Measurements from ENCODE around the gene SPSB1. TPM values are rescaled to one million over a fixed set of nuclear protein-coding genes. Genes with fewer than 3 reads are reported as not detected.

Gene SPSB1
- total RNA-seq, 1 experiment from 2014 or later, result 2.9 TPM

GRCh38 chr1:9281071-9281827 lies 11.4 kb upstream of the SPSB1 start:
- Histone ChIP-seq H2BK5ac (ENCODE audit: insufficient read length, low read length) (no peak overlapping the region), H4K20me1 (ENCODE audit: control insufficient read depth, insufficient read depth, insufficient read length) (no peaks in the 10 kb centered on the region), H4K91ac (ENCODE audit: insufficient read length, low read depth, low read length) (no peak overlapping the region), H3K79me2 (ENCODE audit: insufficient read depth, low read length) (no peaks in the 10 kb centered on the region), H2BK20ac (ENCODE audit: low read depth, low read length, poor library complexity, severe bottlenecking) (no peak overlapping the region), H2BK120ac (ENCODE audit: low read depth, low read length, poor library complexity, severe bottlenecking) (no peak overlapping the region), H4K5ac (ENCODE audit: insufficient read length, low read depth, low read length) (no peak overlapping the region), H4K8ac (replicated peaks; ENCODE audit: insufficient read length, low read depth, low read length) (no peak overlapping the region), H2AFZ (ENCODE audit: low read length) (no peak overlapping the region), H3T11ph (ENCODE audit: low read length) (no peak overlapping the region), H3K9me3 (ENCODE audit: control insufficient read depth, low read depth, low read length) (no peaks in the 10 kb centered on the region), H3K9ac (ENCODE audit: extremely low read depth, insufficient read length, low read length) (no peak overlapping the region), H3K23me2 (ENCODE audit: insufficient read length, low read depth, low read length, poor library complexity, severe bottlenecking) (no peaks in the 10 kb centered on the region), H3K23ac (ENCODE audit: insufficient read length, low read depth, low read length) (no peak overlapping the region), H3K27me3 (ENCODE audit: insufficient read depth, low read length) (no peaks in the 10 kb centered on the region), H2BK12ac (ENCODE audit: insufficient read length, low read depth, low read length) (no peak overlapping the region), H3K79me1 (ENCODE audit: insufficient read depth, low read depth, low read length, poor library complexity, severe bottlenecking) (no peaks in the 10 kb centered on the region), H3K18ac (ENCODE audit: insufficient read length, low read depth, low read length) (no peak overlapping the region), H2AK5ac (ENCODE audit: insufficient read length, low read length) (no peak overlapping the region), H2BK15ac (ENCODE audit: low read depth, low read length) (no peak overlapping the region), H3K14ac (ENCODE audit: insufficient read depth, low read length) (no peak overlapping the region), H3K56ac (ENCODE audit: insufficient read length, low read depth, low read length) (no peak overlapping the region), H3K4ac (ENCODE audit: low read depth, low read length) (no peak overlapping the region), H3K27ac (ENCODE audit: insufficient read length, low read depth, low read length) (no peak overlapping the region), H3K4me1 (ENCODE audit: insufficient read depth, low read length) (no peaks in the 10 kb centered on the region; the same call in 1 of the 2 replicates), H3K4me2 (ENCODE audit: insufficient read depth, insufficient read length, low read length) (no peak overlapping the region)
- no peak overlapping the region; a peak in 1 of 7 replicates for H3K27ac Mint-ChIP-seq
- no peak for TF ChIP-seq CTCF (conservative IDR thresholded peaks at IDR 0.05)
- H3K9me3 Mint-ChIP-seq, result peaks cover 12% of the 10 kb centered on the region in 2 experiments
- H3K27me3 Mint-ChIP-seq (ENCODE audit: low read depth), result peaks cover 18% of the 10 kb centered on the region
- DNase-seq, result no peak
- H3K4me3 Mint-ChIP-seq, result peak overlapping the region in 1 of 2 experiments; percentile 9; a peak in 1 of 5 replicates
- peaks cover 20 to 26% of the 10 kb centered on the region in 2 experiments for H3K4me1 Mint-ChIP-seq
- no peaks in the 10 kb centered on the region; a peak in 1 of 7 replicates for H3K36me3 Mint-ChIP-seq (ENCODE audit: insufficient read depth in 1 of 3, low read depth in 3 of 3)
- no CpG with 5 or more reads among the region's 19 CpGs for WGBS (ENCODE audit: extremely low coverage, insufficient read length, low lambda C conversion rate)

Data from H9 (cell line).